ENCODE results near the gene ARHGAP40.

The ARHGAP40 gene

DNA sequence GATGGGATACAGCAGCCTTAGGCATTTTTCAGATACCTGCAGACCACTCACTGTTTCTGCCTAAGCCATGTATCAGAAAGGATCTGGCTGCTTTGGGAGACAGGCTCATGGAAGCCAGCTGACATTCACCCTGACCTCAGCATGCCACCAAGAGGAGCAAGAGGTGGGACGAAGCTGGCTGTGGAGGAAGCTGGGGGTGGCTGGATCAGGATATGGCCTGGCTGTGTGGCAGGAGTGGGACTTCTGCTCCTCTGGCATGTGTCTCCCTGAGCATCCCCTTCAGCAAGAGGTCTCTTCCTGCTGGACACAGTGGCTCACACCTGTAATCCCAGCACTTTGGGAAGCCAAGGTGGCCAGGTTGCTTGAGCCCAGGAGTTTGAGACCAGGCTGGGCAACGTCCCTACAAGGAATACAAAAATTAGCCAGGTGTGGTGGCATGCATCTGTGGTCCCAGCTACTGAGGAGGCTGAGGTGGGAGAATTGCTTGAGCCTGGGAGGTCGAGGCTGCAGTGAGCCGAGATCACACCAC is 19.7 kb upstream of the ARHGAP40 start:
- no peak overlapping the region for H3K27ac ChIP-seq
- TF ChIP-seq, protein P1, sequence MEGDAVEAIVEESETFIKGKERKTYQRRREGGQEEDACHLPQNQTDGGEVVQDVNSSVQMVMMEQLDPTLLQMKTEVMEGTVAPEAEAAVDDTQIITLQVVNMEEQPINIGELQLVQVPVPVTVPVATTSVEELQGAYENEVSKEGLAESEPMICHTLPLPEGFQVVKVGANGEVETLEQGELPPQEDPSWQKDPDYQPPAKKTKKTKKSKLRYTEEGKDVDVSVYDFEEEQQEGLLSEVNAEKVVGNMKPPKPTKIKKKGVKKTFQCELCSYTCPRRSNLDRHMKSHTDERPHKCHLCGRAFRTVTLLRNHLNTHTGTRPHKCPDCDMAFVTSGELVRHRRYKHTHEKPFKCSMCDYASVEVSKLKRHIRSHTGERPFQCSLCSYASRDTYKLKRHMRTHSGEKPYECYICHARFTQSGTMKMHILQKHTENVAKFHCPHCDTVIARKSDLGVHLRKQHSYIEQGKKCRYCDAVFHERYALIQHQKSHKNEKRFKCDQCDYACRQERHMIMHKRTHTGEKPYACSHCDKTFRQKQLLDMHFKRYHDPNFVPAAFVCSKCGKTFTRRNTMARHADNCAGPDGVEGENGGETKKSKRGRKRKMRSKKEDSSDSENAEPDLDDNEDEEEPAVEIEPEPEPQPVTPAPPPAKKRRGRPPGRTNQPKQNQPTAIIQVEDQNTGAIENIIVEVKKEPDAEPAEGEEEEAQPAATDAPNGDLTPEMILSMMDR (conservative IDR thresholded peaks at IDR 0.05) = no peak

DNA sequence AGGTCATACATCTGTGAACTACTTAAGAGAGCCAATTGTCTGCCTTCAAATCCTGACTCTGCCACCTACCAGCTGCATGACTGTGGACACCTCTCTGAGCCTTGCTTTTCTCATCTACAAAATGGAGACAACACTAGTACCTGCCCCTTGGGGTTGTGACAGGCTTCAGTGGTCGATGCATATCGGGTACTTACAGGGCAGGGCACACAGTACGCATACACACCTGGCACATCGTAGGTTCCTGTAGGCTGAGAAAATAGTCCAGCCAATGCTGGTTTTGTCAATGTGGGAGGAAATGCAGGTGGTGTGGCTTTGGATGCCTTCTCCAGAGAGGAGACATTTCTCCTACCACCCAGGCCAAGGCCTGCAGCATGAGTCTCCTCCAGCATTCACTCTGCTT is 18.3 kb upstream of the ARHGAP40 start:
- TF ChIP-seq, protein P1 (conservative IDR thresholded peaks at IDR 0.05) = no peak
- no peak overlapping the region for H3K27ac ChIP-seq

DNA sequence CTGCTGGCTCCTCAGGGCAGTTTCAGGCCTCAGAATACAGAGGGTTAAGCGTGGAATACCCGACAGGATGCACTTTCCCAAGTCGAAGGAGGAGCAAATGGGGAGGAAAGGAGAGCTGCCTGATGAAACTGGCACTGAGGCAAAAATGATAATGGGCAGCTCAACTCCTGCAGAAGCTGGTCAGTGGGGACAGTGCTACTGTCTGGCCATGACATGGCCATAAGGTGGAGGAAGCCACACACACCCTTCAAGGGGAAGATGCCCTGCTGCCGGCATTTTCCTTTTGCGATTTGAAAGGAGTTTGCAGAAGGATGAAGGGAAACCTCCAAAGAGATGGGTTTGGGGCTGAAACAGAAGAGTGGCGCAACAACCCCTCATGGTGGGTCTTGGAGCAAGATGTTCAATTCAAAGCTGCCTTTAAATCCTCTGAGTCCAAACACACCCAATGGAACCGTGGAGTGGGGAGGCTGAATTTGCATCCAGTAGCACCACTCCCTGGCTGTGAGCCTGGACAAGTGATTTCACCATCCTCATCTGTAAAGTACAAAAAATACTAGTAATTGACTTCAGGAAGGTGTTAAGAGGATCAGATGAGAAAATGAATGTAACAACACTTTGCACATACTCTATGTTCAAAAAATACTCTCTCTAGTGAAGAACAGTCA is 17.4 kb upstream of the ARHGAP40 start:
- TF ChIP-seq, protein P1 (conservative IDR thresholded peaks at IDR 0.05) = no peak

DNA sequence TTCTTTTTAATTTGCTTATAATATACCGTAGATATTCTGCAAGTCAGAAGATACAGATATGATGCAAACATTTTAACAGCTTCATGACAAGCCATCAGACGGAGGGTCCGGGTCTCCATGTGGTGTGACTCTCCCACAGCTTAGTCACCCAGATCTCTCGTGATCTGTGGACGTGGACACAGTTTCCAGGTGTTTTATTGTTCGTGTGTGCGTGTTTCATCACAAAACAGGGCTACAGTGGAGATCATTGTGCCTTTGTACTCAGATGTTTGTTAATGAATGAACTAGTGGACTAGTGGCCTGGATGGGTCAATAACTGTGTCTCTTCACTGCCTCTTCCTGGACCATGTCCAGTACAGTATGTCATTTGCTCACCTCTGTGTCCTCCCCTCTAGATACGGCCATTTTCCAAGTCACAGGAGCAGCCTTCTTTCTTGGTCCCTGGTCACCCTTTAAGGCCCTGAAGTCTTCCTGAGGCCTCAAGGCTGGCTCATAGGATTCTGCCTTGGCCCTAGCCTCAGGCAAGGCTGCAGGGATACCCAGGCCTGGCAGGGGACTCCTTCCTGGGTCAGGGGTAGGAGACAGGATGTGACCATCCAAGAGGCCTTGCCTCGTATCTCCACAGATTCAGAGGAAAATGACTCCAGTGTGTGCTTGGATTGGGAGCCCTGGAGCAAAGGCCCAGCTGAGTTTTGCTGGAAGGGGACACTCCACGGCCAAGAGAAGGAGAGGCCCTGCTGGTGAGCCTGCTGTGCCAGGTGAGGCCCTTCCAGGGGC is 16.0 kb upstream of the ARHGAP40 start:
- TF ChIP-seq, protein P1 (conservative IDR thresholded peaks at IDR 0.05) = no peak
- peak overlapping the region; percentile 52 for H3K27ac ChIP-seq

More for the DNA sequence above, 17.4 kb upstream of the ARHGAP40 start:
- H3K27ac ChIP-seq = no peak overlapping the region

DNA sequence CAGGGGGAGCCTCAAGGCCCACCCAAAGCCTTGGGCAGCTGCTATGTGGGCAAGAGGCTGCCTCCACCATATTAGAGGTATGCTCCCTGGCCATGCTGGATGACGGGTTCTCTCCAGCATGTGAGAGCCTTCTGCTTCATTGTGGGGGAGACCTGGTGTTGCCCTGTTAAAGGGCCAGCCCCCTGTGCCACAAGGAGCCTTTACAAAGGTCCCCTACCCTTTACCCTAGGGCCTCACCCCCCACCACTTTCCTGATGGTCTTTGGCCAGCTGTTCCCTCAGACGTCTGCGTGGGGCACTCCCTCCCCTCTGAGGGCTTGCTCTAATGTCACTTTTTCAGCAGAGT is 15.5 kb upstream of the ARHGAP40 start:
- TF ChIP-seq, protein P1 (conservative IDR thresholded peaks at IDR 0.05) = no peak

DNA sequence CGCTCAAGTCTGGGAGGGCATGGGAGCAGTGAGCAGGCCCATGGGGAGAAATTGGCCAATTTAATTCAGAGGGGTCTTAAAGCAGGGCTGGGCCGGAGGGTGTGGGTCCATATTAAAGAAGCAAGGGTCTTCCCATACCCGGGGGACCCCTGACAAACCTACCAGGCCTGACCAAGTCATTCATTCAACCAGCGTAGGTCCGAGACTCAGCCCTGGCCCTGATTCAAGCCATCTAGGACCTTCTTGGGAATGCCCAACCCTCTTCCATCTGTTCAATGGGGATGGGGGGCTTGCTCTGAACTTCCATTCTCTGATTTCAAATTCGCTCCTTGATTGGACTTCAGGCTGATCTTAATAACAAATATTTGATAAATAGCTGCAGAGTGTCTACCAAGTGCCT is 13.3 kb upstream of the ARHGAP40 start:
- no peak overlapping the region for H3K27ac ChIP-seq
- TF ChIP-seq, protein P1 (conservative IDR thresholded peaks at IDR 0.05) = no peak

More for the DNA sequence above, 15.5 kb upstream of the ARHGAP40 start:
- peak overlapping the region; percentile 52 for H3K27ac ChIP-seq

DNA sequence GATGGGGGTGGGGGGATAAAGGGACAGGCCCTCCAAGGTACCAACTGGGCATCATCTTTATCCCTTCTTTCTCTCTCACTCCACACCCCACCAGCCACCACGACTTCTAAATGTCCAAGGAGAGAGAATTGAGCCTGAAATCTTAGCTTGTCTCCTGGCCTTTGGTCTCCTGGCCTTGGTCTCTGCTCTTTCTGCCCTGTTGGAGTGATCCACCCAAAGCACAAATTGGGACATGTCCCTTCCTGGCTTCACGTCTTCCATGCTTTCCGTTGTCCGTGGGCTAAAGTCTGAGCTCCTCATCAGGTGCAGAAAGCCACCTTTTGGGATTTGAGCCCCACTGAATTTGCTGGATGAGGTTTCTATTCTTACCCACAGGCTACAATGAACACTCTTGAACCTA is 12.3 kb upstream of the ARHGAP40 start:
- TF ChIP-seq, protein P1 (conservative IDR thresholded peaks at IDR 0.05) = no peak
- H3K27ac ChIP-seq = no peak overlapping the region
